SK-N-SH treated with all-trans-retinoic acid at 6 μM for 48 hours (cell line): Measurements from ENCODE around the gene SEC24D.
A peak's percentile ranks its signal among the peaks of the same experiment; 100 is the strongest.

ENCODE experiments used
- ATAC-seq: fragments of 200-7000 bp; cut with Tn5 transposase; 3 replicates; pipeline ENCODE4 v1.9.1; 2020; ENCODE audit warnings: mild to moderate bottlenecking, moderate library complexity
- ARNTL ChIP-seq: fragments of 450-650 bp; formaldehyde crosslinking; IDR thresholded peaks from 2 replicates; pipeline ENCODE4 v1.5.0; 2020; ENCODE audit warnings: low read depth, mild to moderate bottlenecking, moderate library complexity, borderline replicate concordance
- BACH2 ChIP-seq: fragments of 250-450 bp; sonication (Bioruptor Pico); IDR thresholded peaks from 2 replicates; pipeline ENCODE4 v1.9.0; 2021; ENCODE audit warnings: mild to moderate bottlenecking, borderline replicate concordance
- CREB5 ChIP-seq: fragments of 250-450 bp; sonication (Bioruptor Pico); IDR thresholded peaks from 2 replicates; pipeline ENCODE4 v1.5.1; 2020; ENCODE audit warnings: low read depth, mild to moderate bottlenecking, moderate library complexity
- CSDC2 ChIP-seq: fragments of 250-450 bp; sonication (Bioruptor Pico); IDR thresholded peaks from 2 replicates; pipeline ENCODE4 v1.5.0; 2020; ENCODE audit warnings: mild to moderate bottlenecking, moderate library complexity
- CSRNP3 ChIP-seq: fragments of 250-450 bp; sonication (Bioruptor Pico); IDR thresholded peaks from 2 replicates; pipeline ENCODE4 v1.5.1; 2021; ENCODE audit warnings: mild to moderate bottlenecking, moderate library complexity
- ESRRG ChIP-seq: fragments of 250-450 bp; sonication (Bioruptor Pico); IDR thresholded peaks from 2 replicates; pipeline ENCODE4 v1.6.1; 2021; ENCODE audit warnings: mild to moderate bottlenecking
- GLIS3 ChIP-seq: fragments of 250-450 bp; sonication (Bioruptor Pico); IDR thresholded peaks from 2 replicates; pipeline ENCODE4 v1.5.0; 2020; ENCODE audit warnings: mild to moderate bottlenecking, moderate library complexity
- ISL1 ChIP-seq: fragments of 250-450 bp; sonication (Bioruptor Pico); IDR thresholded peaks from 2 replicates; pipeline ENCODE4 v2.1.2; 2022; ENCODE audit warnings: mild to moderate bottlenecking, moderate library complexity
- OSR1 ChIP-seq: fragments of 250-450 bp; sonication (Bioruptor Pico); IDR thresholded peaks from 2 replicates; pipeline ENCODE4 v1.8.0; 2022; ENCODE audit warnings: moderate library complexity, mild to moderate bottlenecking, inconsistent platforms
- PATZ1 ChIP-seq: fragments of 250-450 bp; sonication (Bioruptor Pico); IDR thresholded peaks from 2 replicates; pipeline ENCODE4 v1.8.0; 2020; ENCODE audit warnings: mild to moderate bottlenecking, moderate library complexity, borderline replicate concordance
- POU6F1 ChIP-seq: fragments of 250-450 bp; sonication (Bioruptor Pico); IDR thresholded peaks from 2 replicates; pipeline ENCODE4 v1.8.0; 2021; ENCODE audit warnings: low read depth, mild to moderate bottlenecking, moderate library complexity, borderline replicate concordance
- PPARA ChIP-seq: fragments of 250-450 bp; sonication (Bioruptor Pico); IDR thresholded peaks from 2 replicates; pipeline ENCODE4 v1.5.0; 2020; ENCODE audit warnings: mild to moderate bottlenecking, borderline replicate concordance
- RARB ChIP-seq: fragments of 250-450 bp; sonication (Bioruptor Pico); IDR thresholded peaks from 2 replicates; pipeline ENCODE4 v1.8.0; 2021; ENCODE audit warnings: mild to moderate bottlenecking, moderate library complexity
- SNAI2 ChIP-seq: fragments of 250-450 bp; sonication (Bioruptor Pico); IDR thresholded peaks from 2 replicates; pipeline ENCODE4 v1.5.0; 2020; ENCODE audit warnings: mild to moderate bottlenecking, moderate library complexity
- TCF4 ChIP-seq: fragments of 250-450 bp; sonication (Bioruptor Pico); IDR thresholded peaks from 2 replicates; pipeline ENCODE4 v1.8.0; 2021; ENCODE audit warnings: mild to moderate bottlenecking, moderate library complexity, borderline replicate concordance
- TOX ChIP-seq: fragments of 250-450 bp; sonication (Bioruptor Pico); IDR thresholded peaks from 2 replicates; pipeline ENCODE4 v1.8.0; 2021; ENCODE audit warnings: mild to moderate bottlenecking, moderate library complexity, borderline replicate concordance
- TSHZ2 ChIP-seq: fragments of 250-450 bp; sonication (Bioruptor Pico); IDR thresholded peaks from 2 replicates; pipeline ENCODE4 v1.5.0; 2020; ENCODE audit warnings: mild to moderate bottlenecking, moderate library complexity
- ZFP3 ChIP-seq: fragments of 250-450 bp; sonication (Bioruptor Pico); IDR thresholded peaks from 2 replicates; pipeline ENCODE4 v1.5.0; 2020; ENCODE audit warnings: mild to moderate bottlenecking, moderate library complexity
- ZNF565 ChIP-seq: fragments of 450-650 bp; formaldehyde crosslinking; conservative IDR thresholded peaks from 2 replicates; pipeline ENCODE4 v1.5.0; 2020; ENCODE audit warnings: low read depth, mild to moderate bottlenecking, moderate library complexity
- ZNF70 ChIP-seq: fragments of 450-650 bp; formaldehyde crosslinking; IDR thresholded peaks from 2 replicates; pipeline ENCODE4 v1.5.0; 2020; ENCODE audit warnings: mild to moderate bottlenecking, moderate library complexity
- ZNF8 ChIP-seq: fragments of 450-650 bp; formaldehyde crosslinking; IDR thresholded peaks from 2 replicates; pipeline ENCODE4 v1.5.0; 2020; ENCODE audit warnings: mild to moderate bottlenecking, moderate library complexity

The SEC24D gene

GRCh38 chr4:118732591-118733330 is 103.2 kb downstream of the SEC24D start:
- peak; percentile 24; the same call in 1 of the 3 replicates for ATAC-seq

GRCh38 chr4:118730683-118731082 is 105.2 kb downstream of the SEC24D start:
- ATAC-seq: no peak

More at GRCh38 chr4:118732591-118733330, 103.2 kb downstream of the SEC24D start:
- TF ChIP-seq ARNTL (no peak), GLIS3 (no peak), ZNF565 (CRISPR knock-in tag) (no peak), CSDC2 (no peak), PPARA (CRISPR knock-in tag) (no peak), TCF4 (CRISPR knock-in tag) (no peak), ZNF70 (CRISPR knock-in tag) (no peak), CREB5 (CRISPR knock-in tag) (no peak), CSRNP3 (CRISPR knock-in tag) (no peak)

More at GRCh38 chr4:118730683-118731082, 105.2 kb downstream of the SEC24D start:
- TF ChIP-seq ESRRG (CRISPR knock-in tag) (no peak), TOX (no peak), ZNF8 (CRISPR knock-in tag) (no peak), SNAI2 (CRISPR knock-in tag) (no peak), GLIS3 (no peak), RARB (CRISPR knock-in tag) (no peak), CSRNP3 (CRISPR knock-in tag) (no peak), CREB5 (CRISPR knock-in tag) (no peak), ZNF70 (CRISPR knock-in tag) (no peak), TSHZ2 (CRISPR knock-in tag) (no peak), ARNTL (no peak), OSR1 (CRISPR knock-in tag) (no peak), TCF4 (CRISPR knock-in tag) (no peak), ZNF565 (CRISPR knock-in tag) (no peak), BACH2 (CRISPR knock-in tag) (no peak), ISL1 (CRISPR knock-in tag) (no peak), POU6F1 (CRISPR knock-in tag) (no peak), PATZ1 (CRISPR knock-in tag) (no peak), PPARA (CRISPR knock-in tag) (no peak), ZFP3 (CRISPR knock-in tag) (no peak)
